ENCODE measurements around the gene C9.
"Not testable (repeated sequence)": the region's sequence is repeated elsewhere in the genome, so short reads cannot be mapped to it uniquely, and the experiment has no call there.

Gene C9

GRCh38 chr5:39364367-39364766 is at the start of gene C9:
C9 (minus strand) TSS chr5:39364495; CDS start chr5:39364464, 31 bp downstream.
- no peak for FAIRE-seq

GRCh38 chr5:39413771-39414170 is 49.5 kb upstream of the C9 start:
- no peak for FAIRE-seq

- no peak for FAIRE-seq
Observed at GRCh38 chr5:39412721-39413394, 48.6 kb upstream of the C9 start.

- FAIRE-seq = no peak
Observed at GRCh38 chr5:39411985-39412384, 47.7 kb upstream of the C9 start.

GRCh38 chr5:39411061-39411460 is 46.8 kb upstream of the C9 start:
- peak; percentile 72 for FAIRE-seq

- FAIRE-seq = no peak
Observed at GRCh38 chr5:39409033-39409432, 44.7 kb upstream of the C9 start.

GRCh38 chr5:39405083-39405843 is 41.0 kb upstream of the C9 start:
- no peak for FAIRE-seq

GRCh38 chr5:39403761-39404160 is 39.5 kb upstream of the C9 start:
- not testable (repeated sequence) for FAIRE-seq

- not testable (repeated sequence) for FAIRE-seq
Observed at GRCh38 chr5:39402140-39402539, 37.8 kb upstream of the C9 start.

GRCh38 chr5:39400713-39401578 is 36.7 kb upstream of the C9 start:
- FAIRE-seq = no peak

GRCh38 chr5:39399135-39400036 is 35.1 kb upstream of the C9 start:
- peak; percentile 15 for FAIRE-seq

- no peak for FAIRE-seq
Observed at GRCh38 chr5:39396843-39397242, 32.5 kb upstream of the C9 start.

GRCh38 chr5:39395521-39395920 is 31.2 kb upstream of the C9 start:
- no peak for FAIRE-seq

- FAIRE-seq = no peak
Observed at GRCh38 chr5:39394946-39395345, 30.7 kb upstream of the C9 start.

- FAIRE-seq = no peak
Observed at GRCh38 chr5:39390945-39391344, 26.6 kb upstream of the C9 start.

GRCh38 chr5:39387293-39387692 is 23.0 kb upstream of the C9 start:
- FAIRE-seq = no peak

GRCh38 chr5:39384271-39384670 is 20.0 kb upstream of the C9 start:
- no peak for FAIRE-seq

GRCh38 chr5:39381376-39381775 is 17.1 kb upstream of the C9 start:
- no peak for FAIRE-seq

GRCh38 chr5:39379693-39380092 is 15.4 kb upstream of the C9 start:
- no peak for FAIRE-seq

GRCh38 chr5:39377613-39378012 is 13.3 kb upstream of the C9 start:
- FAIRE-seq = no peak

- no peak for FAIRE-seq
Observed at GRCh38 chr5:39376293-39376714, 12.0 kb upstream of the C9 start.

GRCh38 chr5:39373791-39374190 is 9.5 kb upstream of the C9 start:
- no peak for FAIRE-seq

GRCh38 chr5:39371367-39371635 is 7.0 kb upstream of the C9 start:
- no peak for FAIRE-seq

Measured in endometrium (tissue), 2 donors.